H1 (cell line): ENCODE results near the gene PXDN. TPM values are rescaled to one million over a fixed set of nuclear protein-coding genes. Genes with fewer than 3 reads are reported as not detected.

Source experiments
- CTCF ChIA-PET: fragments of 300-600 bp; sonication (Branson Sonifier 250); formaldehyde crosslinking; loops from one replicate; lab custom pipeline; 2021; ENCODE audit not compliant: partially characterized antibody; lab: Charles Lee
- POLR2A ChIA-PET: fragments of 300-600 bp; sonication (Branson Sonifier 250); formaldehyde crosslinking; loops from one replicate; lab custom pipeline; 2021; ENCODE audit warnings: inconsistent platforms; ENCODE audit not compliant: partially characterized antibody; lab: Charles Lee
- DNase-seq, 2 experiments: peaks; one replicate each; pipeline versions ENCODE4 v3.0.0 to v3.0.0-alpha.2; 2010 to 2022; ENCODE audit warnings: low spot score in 2 of 2, low read depth in 1 of 2, mixed read lengths in 1 of 2
- FAIRE-seq: peaks from 2 replicates; lab custom pipeline; 2011; peaks lifted over from hg19 to GRCh38; lab: Jason Lieb, UNC
- H2AFZ ChIP-seq: 2 replicates; pipeline ENCODE4 v1.8.1; 2012; ENCODE audit warnings: low read length, inconsistent platforms
- H2AK5ac ChIP-seq: 2 replicates; pipeline ENCODE4 v1.6.1; 2013; ENCODE audit warnings: low read depth, low read length
- H2BK120ac ChIP-seq: replicated peaks from 2 replicates; pipeline ENCODE3; 2013; ENCODE audit warnings: low read depth, low read length, inconsistent platforms
- H2BK12ac ChIP-seq: 2 replicates; pipeline ENCODE4 v1.6.1; 2013; ENCODE audit warnings: low read depth, low read length
- H2BK15ac ChIP-seq: 2 replicates; pipeline ENCODE4 v1.6.1; 2013; ENCODE audit warnings: low read length
- H2BK20ac ChIP-seq: 2 replicates; pipeline ENCODE4 v1.6.1; 2013; ENCODE audit warnings: low read length
- H2BK5ac ChIP-seq: 2 replicates; pipeline ENCODE4 v1.6.1; 2013; ENCODE audit warnings: low read depth, low read length
- H3K14ac ChIP-seq: 2 replicates; pipeline ENCODE4 v1.6.1; 2013; ENCODE audit warnings: inconsistent platforms; ENCODE audit not compliant: insufficient read length
- H3K18ac ChIP-seq: 2 replicates; pipeline ENCODE4 v1.6.1; 2013; ENCODE audit warnings: low read length; ENCODE audit errors: extremely low read depth
- H3K23ac ChIP-seq: 2 replicates; pipeline ENCODE4 v1.6.1; 2013; ENCODE audit warnings: inconsistent platforms; ENCODE audit not compliant: insufficient read length
- H3K23me2 ChIP-seq: 2 replicates; pipeline ENCODE4 v1.6.1; 2013; ENCODE audit warnings: low read depth, low read length
- H3K27ac ChIP-seq: 2 replicates; pipeline ENCODE4 v1.6.1; 2011; ENCODE audit warnings: low read depth, low read length, inconsistent platforms
- H3K27me3 ChIP-seq, 4 experiments: replicated peaks in 1 of 4; 1 replicate in 1 of 4; 2 replicates in 3 of 4; pipeline versions ENCODE4 v1.6.1 to v1.8.1; 2011 to 2013; ENCODE audit warnings: low read length in 3 of 4, mild to moderate bottlenecking in 3 of 4, inconsistent platforms in 2 of 4, mixed read lengths in 2 of 4, moderate library complexity in 1 of 4; ENCODE audit not compliant: control insufficient read depth in 3 of 4, insufficient read depth in 3 of 4; ENCODE audit errors: extremely low read depth in 1 of 4
- H3K36me3 ChIP-seq, 4 experiments: 2 replicates each; pipeline versions ENCODE4 v1.6.1 to v1.8.1; 2011 to 2013; ENCODE audit warnings: mild to moderate bottlenecking in 4 of 4, low read length in 3 of 4, moderate library complexity in 2 of 4, control low read depth in 1 of 4, inconsistent platforms in 1 of 4; ENCODE audit not compliant: insufficient read depth in 4 of 4, control insufficient read depth in 2 of 4
- H3K4ac ChIP-seq: replicated peaks from 2 replicates; pipeline ENCODE3; 2013; ENCODE audit warnings: low read length, low read depth, mixed read lengths, inconsistent platforms; ENCODE audit not compliant: insufficient read length
- H3K4me1 ChIP-seq, 4 experiments: replicated peaks in 1 of 4; 1 replicate in 1 of 4; 2 replicates in 3 of 4; pipeline versions ENCODE4 v1.6.1 to v1.8.1; 2011 to 2013; ENCODE audit warnings: low read length in 3 of 4, inconsistent platforms in 2 of 4, mixed read lengths in 1 of 4; ENCODE audit not compliant: insufficient read depth in 4 of 4, control insufficient read depth in 3 of 4
- H3K4me2 ChIP-seq, 2 experiments: 2 replicates each; pipeline versions ENCODE4 v1.6.1 to v1.8.1; 2011 to 2013; ENCODE audit warnings: low read depth in 2 of 2, low read length in 2 of 2, control low read depth in 1 of 2, inconsistent platforms in 1 of 2, mild to moderate bottlenecking in 1 of 2; ENCODE audit not compliant: insufficient read depth in 1 of 2
- H3K4me3 ChIP-seq, 4 experiments: fragments of 200-600, 300-600 bp in 1 of 4; sonication (generic), shearing (Covaris generic), sonication (Bioruptor Twin) in 1 of 4; 2 replicates each; pipeline versions ENCODE4 v1.5.1 to v1.8.1; 2011 to 2016; ENCODE audit warnings: low read length in 4 of 4, low read depth in 3 of 4, control low read depth in 2 of 4, inconsistent platforms in 2 of 4, mild to moderate bottlenecking in 2 of 4, mixed read lengths in 1 of 4, moderate library complexity in 1 of 4; ENCODE audit not compliant: insufficient read depth in 2 of 4; ENCODE audit errors: extremely low read depth in 1 of 4
- H3K56ac ChIP-seq: replicated peaks from 2 replicates; pipeline ENCODE3; 2013; ENCODE audit warnings: low read depth, mild to moderate bottlenecking, mixed read lengths, low read length, inconsistent platforms; ENCODE audit not compliant: insufficient read length
- H3K79me1 ChIP-seq: 2 replicates; pipeline ENCODE4 v1.6.1; 2013; ENCODE audit warnings: low read depth, low read length, control low read depth
- H3K79me2 ChIP-seq, 2 experiments: 2 replicates each; pipeline versions ENCODE4 v1.6.1 to v1.8.1; 2012 to 2013; ENCODE audit warnings: low read length in 2 of 2, mild to moderate bottlenecking in 2 of 2, inconsistent platforms in 1 of 2; ENCODE audit not compliant: insufficient read depth in 2 of 2, control insufficient read depth in 1 of 2
- H3K9ac ChIP-seq, 4 experiments: replicated peaks in 1 of 4; 1 replicate in 1 of 4; 2 replicates in 3 of 4; pipeline versions ENCODE4 v1.6.1 to v1.8.1; 2011 to 2013; ENCODE audit warnings: low read depth in 3 of 4, low read length in 3 of 4, control low read depth in 2 of 4, mild to moderate bottlenecking in 2 of 4, moderate library complexity in 2 of 4, inconsistent platforms in 1 of 4; ENCODE audit errors: extremely low read depth in 1 of 4
- H3K9me3 ChIP-seq, 2 experiments: 2 replicates each; pipeline versions ENCODE4 v1.6.1 to v1.8.1; 2012 to 2013; ENCODE audit warnings: mild to moderate bottlenecking in 2 of 2, moderate library complexity in 2 of 2, control low read depth in 1 of 2, inconsistent platforms in 1 of 2, low read depth in 1 of 2, low read length in 1 of 2, mixed read lengths in 1 of 2; ENCODE audit not compliant: insufficient read depth in 2 of 2
- H4K20me1 ChIP-seq, 2 experiments: replicated peaks in 1 of 2; 2 replicates each; pipeline versions ENCODE3 to v1.8.1; 2011 to 2013; ENCODE audit warnings: inconsistent platforms in 2 of 2, low read length in 2 of 2, mild to moderate bottlenecking in 1 of 2; ENCODE audit not compliant: insufficient read depth in 2 of 2, control insufficient read depth in 1 of 2
- H4K5ac ChIP-seq: 2 replicates; pipeline ENCODE4 v1.6.1; 2013; ENCODE audit warnings: low read length, low read depth, mixed read lengths, inconsistent platforms; ENCODE audit not compliant: insufficient read length
- H4K8ac ChIP-seq: 2 replicates; pipeline ENCODE4 v1.8.0; 2013; ENCODE audit warnings: mild to moderate bottlenecking, moderate library complexity, low read length, inconsistent platforms; ENCODE audit not compliant: insufficient read depth; ENCODE audit errors: extremely low read depth
- H4K91ac ChIP-seq: replicated peaks from 2 replicates; pipeline ENCODE3; 2013; ENCODE audit warnings: low read length, mixed read lengths, inconsistent platforms; ENCODE audit not compliant: insufficient read length
- ATF2 ChIP-seq: IDR thresholded peaks from 2 replicates; pipeline ENCODE4 v1.6.1; 2012; ENCODE audit warnings: low read length, inconsistent platforms
- BACH1 ChIP-seq: IDR thresholded peaks from 2 replicates; pipeline ENCODE4 v1.6.1; 2012; ENCODE audit warnings: low read length, improper control_type of control experiment
- BRCA1 ChIP-seq: IDR thresholded peaks from 2 replicates; pipeline ENCODE4 v1.6.1; 2012; ENCODE audit warnings: low read depth, low read length, improper control_type of control experiment
- EGR1 ChIP-seq: IDR thresholded peaks from 2 replicates; pipeline ENCODE4 v1.6.1; 2011; ENCODE audit warnings: low read depth, low read length, borderline replicate concordance
- JUND ChIP-seq: IDR thresholded peaks from 2 replicates; pipeline ENCODE4 v1.6.1; 2011; ENCODE audit warnings: mild to moderate bottlenecking, improper control_type of control experiment, low read length
- RXRA ChIP-seq: IDR thresholded peaks from 2 replicates; pipeline ENCODE4 v1.6.1; 2011; ENCODE audit warnings: low read depth, mild to moderate bottlenecking, low read length, moderate library complexity; ENCODE audit not compliant: insufficient read depth
- SIN3A ChIP-seq, 2 experiments: IDR thresholded peaks in 1 of 2; conservative IDR thresholded peaks in 1 of 2; 2 replicates each; pipeline ENCODE4 v1.6.1; 2011 to 2012; ENCODE audit warnings: low read length in 2 of 2, improper control_type of control experiment in 1 of 2, low read depth in 1 of 2, mild to moderate bottlenecking in 1 of 2
- SIX5 ChIP-seq: IDR thresholded peaks from 2 replicates; pipeline ENCODE4 v1.6.1; 2011; ENCODE audit warnings: mild to moderate bottlenecking, low read depth, low read length
- SP1 ChIP-seq: IDR thresholded peaks from 2 replicates; pipeline ENCODE4 v1.6.1; 2011; ENCODE audit warnings: low read depth, low read length
- SUZ12 ChIP-seq: fragments of 200-600 bp; sonication (generic); IDR thresholded peaks from 2 replicates; pipeline ENCODE4 v1.6.1; 2012; ENCODE audit warnings: mild to moderate bottlenecking, inconsistent platforms, low read length, moderate library complexity, mixed read lengths
- TAF7 ChIP-seq: optimal IDR thresholded peaks from 2 replicates; pipeline ENCODE3; 2011; ENCODE audit warnings: low read depth, mild to moderate bottlenecking, inconsistent platforms, low read length, moderate library complexity, borderline replicate concordance
- WGBS, 2 experiments: shearing (Covaris generic) in 1 of 2; methylation state at CpG; one replicate each; pipeline versions ENCODE4 v1.1.6 to v1.1.7; 2013 to 2015; ENCODE audit warnings: low lambda C conversion rate in 2 of 2, mixed read lengths in 2 of 2, inconsistent platforms in 1 of 2, low coverage in 1 of 2, missing lambda C conversion rate in 1 of 2; ENCODE audit not compliant: insufficient replicate concordance in 2 of 2, insufficient coverage in 1 of 2, insufficient read length in 1 of 2; ENCODE audit errors: extremely low coverage in 1 of 2, missing lambda C conversion rate in 1 of 2; 5-methylcytosine and 5-hydroxymethylcytosine counted together
- polyA plus RNA-seq, 7 experiments: library from polyadenylated mRNA; depleted of rRNA in 3 of 7; stranded (reverse) in 5 of 7; unstranded in 2 of 7; fragments of >200 nt in 5 of 7; fragments of 200-250 nt in 2 of 7; gene quantifications; 1 replicate in 5 of 7; 2 replicates in 1 of 7; 4 replicates in 1 of 7; pipeline versions ENCODE4 v1.2.1 to v1.2.3, GENCODE V29; 2011 to 2013; ENCODE audit warnings: missing spikeins in 2 of 7, mixed read lengths in 2 of 7
- total RNA-seq: library from RNA; stranded (reverse); fragmentation: NEBNext Ultra II Directional; extraction: Animal tissue kit (Norgen Biotek cat#: 25700); gene quantifications from 2 replicates; pipeline ENCODE4 v1.2.1, GENCODE V29; 2021
- TF ChIP-seq, protein P1 (sequence below): IDR thresholded peaks from 2 replicates; pipeline ENCODE4 v1.6.1; 2011; ENCODE audit warnings: low read depth, mild to moderate bottlenecking, low read length; ENCODE audit not compliant: insufficient read depth

The PXDN gene
- total and polyA plus RNA-seq, 2 of the 8 experiments (the other 6 are each of a cell fraction or from before 2014, with no cell fraction given) = 104 to 141 TPM

DNA sequence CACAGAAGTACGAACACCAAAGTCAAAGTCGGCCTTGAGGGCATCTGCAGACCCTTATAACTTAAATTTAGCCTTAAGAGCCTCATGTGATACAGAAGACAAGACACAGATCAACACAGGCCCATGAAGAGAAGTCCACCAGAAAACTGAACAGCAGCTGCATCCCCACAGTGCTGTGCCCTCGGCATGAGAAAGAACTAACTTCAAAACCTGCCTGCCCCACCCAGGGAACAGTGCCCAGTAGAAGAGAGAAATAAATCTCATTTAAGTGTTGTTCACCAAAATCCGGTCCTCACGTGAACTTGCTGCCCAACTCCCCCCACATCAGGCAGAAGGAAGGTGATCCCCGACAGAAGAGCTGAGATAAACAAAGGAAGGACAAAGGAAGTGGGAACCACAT lies 73.7 kb downstream of the PXDN start:
- Histone ChIP-seq H3K23ac (no peak overlapping the region), H2BK120ac (no peak overlapping the region), H2BK15ac (no peak overlapping the region), H3K23me2 (no peaks in the 10 kb centered on the region), H2AFZ (no peak overlapping the region), H3K27ac (no peak overlapping the region), H3K4me2 (no peak overlapping the region), H3K9ac (no peak overlapping the region), H2BK20ac (no peak overlapping the region), H2BK12ac (no peak overlapping the region), H3K4me1 (no peaks in the 10 kb centered on the region), H3K79me1 (no peaks in the 10 kb centered on the region), H3K9me3 (no peaks in the 10 kb centered on the region), H4K91ac (no peak overlapping the region), H4K20me1 (peaks cover 3 to 4% of the 10 kb centered on the region in 2 experiments), H3K4ac (no peak overlapping the region), H4K8ac (no peak overlapping the region), H3K4me3 (no peak overlapping the region), H3K56ac (no peak overlapping the region), H4K5ac (no peak overlapping the region), H3K14ac (no peak overlapping the region), H3K36me3 (peaks cover 21 to 35% (median 32%) of the 10 kb centered on the region in 4 experiments), H3K27me3 (no peaks in the 10 kb centered on the region), H2BK5ac (no peak overlapping the region), H2AK5ac (no peak overlapping the region), H3K18ac (no peak overlapping the region), H3K79me2 (no peaks in the 10 kb centered on the region)
- DNase-seq (no peak), FAIRE-seq (no peak)
- ChIA-PET CTCF (interaction anchor here (0.7 to 3.1 kb wide), 6 partner anchors 9 to 99 kb away, joined by 3 to 9 read pairs (median 4); no protein-coding TSS in a partner anchor), POLR2A (interaction anchor here (1.1 kb wide), 1 partner anchor 46 kb away, joined by 3 read pairs; no protein-coding TSS in a partner anchor)
- 89% methylated on average over 6 of the region's 6 CpGs; no CpG with 5 or more reads in 1 of the 2 experiments for WGBS, 2 experiments
- no peak for TF ChIP-seq BRCA1
- no peak for TF ChIP-seq SIX5
- no peak for TF ChIP-seq SUZ12
- TF ChIP-seq RXRA = no peak
- TF ChIP-seq, protein P1, sequence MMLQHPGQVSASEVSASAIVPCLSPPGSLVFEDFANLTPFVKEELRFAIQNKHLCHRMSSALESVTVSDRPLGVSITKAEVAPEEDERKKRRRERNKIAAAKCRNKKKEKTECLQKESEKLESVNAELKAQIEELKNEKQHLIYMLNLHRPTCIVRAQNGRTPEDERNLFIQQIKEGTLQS = no peak
- no peak for TF ChIP-seq TAF7
- no peak for TF ChIP-seq EGR1
- no peak for TF ChIP-seq BACH1
- no peak for TF ChIP-seq SP1
- TF ChIP-seq ATF2 = no peak
- no peak for TF ChIP-seq JUND
- TF ChIP-seq SIN3A (conservative IDR thresholded peaks at IDR 0.05 in 1 of 2, IDR thresholded peaks at IDR 0.05 in 1 of 2; ENCODE audit: low read depth in 1 of 2, low read length in 2 of 2) = no peak
